ENCODE data around the gene ADARB2.

Gene ADARB2

GRCh38 chr10:1654811-1655356 is 82.4 kb downstream of the ADARB2 start:
- CTCF ChIA-PET: interaction anchor here (2.6 kb wide), 1 partner anchor 11 kb away, joined by 8 read pairs; no protein-coding TSS in a partner anchor
- DNase-seq (ENCODE audit: extremely low spot score): no peak
- TF ChIP-seq CTCF (IDR thresholded peaks at IDR 0.05; ENCODE audit: control extremely low read depth, extremely low read depth, low read depth, missing control alignments): no peak
- POLR2A ChIA-PET: no interaction called here

- no peak for TF ChIP-seq CTCF (IDR thresholded peaks at IDR 0.05; ENCODE audit: control extremely low read depth, extremely low read depth, low read depth, missing control alignments)
- POLR2A ChIA-PET: no interaction called here
- no peak for DNase-seq (ENCODE audit: extremely low spot score)
- CTCF ChIA-PET: interaction anchor here (2.6 kb wide), 1 partner anchor 10 kb away, joined by 8 read pairs; no protein-coding TSS in a partner anchor
Observed at GRCh38 chr10:1654247-1654646, 83.1 kb downstream of the ADARB2 start.

- no peak for TF ChIP-seq CTCF (IDR thresholded peaks at IDR 0.05; ENCODE audit: control extremely low read depth, extremely low read depth, low read depth, missing control alignments)
- CTCF ChIA-PET: interaction anchor here (2.6 kb wide), 1 partner anchor 9 kb away, joined by 8 read pairs; no protein-coding TSS in a partner anchor
- POLR2A ChIA-PET: no interaction called here
- no peak for DNase-seq (ENCODE audit: extremely low spot score)
Observed at GRCh38 chr10:1653321-1653720, 84.0 kb downstream of the ADARB2 start.

GRCh38 chr10:1652151-1652550 is 85.2 kb downstream of the ADARB2 start:
- CTCF ChIA-PET: no interaction called here
- POLR2A ChIA-PET: no interaction called here
- no peak for DNase-seq (ENCODE audit: extremely low spot score)
- no peak for TF ChIP-seq CTCF (IDR thresholded peaks at IDR 0.05; ENCODE audit: control extremely low read depth, extremely low read depth, low read depth, missing control alignments)

GRCh38 chr10:1651270-1651966 is 85.9 kb downstream of the ADARB2 start:
- DNase-seq (ENCODE audit: extremely low spot score): no peak
- TF ChIP-seq CTCF (IDR thresholded peaks at IDR 0.05; ENCODE audit: control extremely low read depth, extremely low read depth, low read depth, missing control alignments): no peak
- ChIA-PET POLR2A (no interaction called here), CTCF (interaction anchor here (1.0 to 1.6 kb wide), 3 partner anchors 10 to 64 kb away, joined by 3 to 4 read pairs (median 4); no protein-coding TSS in a partner anchor)

GRCh38 chr10:1650542-1651269 is 86.6 kb downstream of the ADARB2 start:
- ChIA-PET CTCF (interaction anchor here (1.0 to 1.6 kb wide), 3 partner anchors 10 to 65 kb away, joined by 3 to 4 read pairs (median 4); no protein-coding TSS in a partner anchor), POLR2A (no interaction called here)
- TF ChIP-seq CTCF (IDR thresholded peaks at IDR 0.05; ENCODE audit: control extremely low read depth, extremely low read depth, low read depth, missing control alignments): no peak

More at GRCh38 chr10:1650542-1651269, 86.6 kb downstream of the ADARB2 start:
- DNase-seq (ENCODE audit: extremely low spot score): no peak

Measured in GM10248 (cell line).